ENCODE data around the gene DMRTB1. TPM values are rescaled to one million over a fixed set of nuclear protein-coding genes. Genes with fewer than 3 reads are reported as not detected.
"Not testable (repeated sequence)": the region's sequence is repeated elsewhere in the genome, so short reads cannot be mapped to it uniquely, and the experiment has no call there.

Gene DMRTB1
- total and polyA plus RNA-seq, 3 donors from 2014 or later, result 44.5 to 107 (median 51.8) TPM

DNA sequence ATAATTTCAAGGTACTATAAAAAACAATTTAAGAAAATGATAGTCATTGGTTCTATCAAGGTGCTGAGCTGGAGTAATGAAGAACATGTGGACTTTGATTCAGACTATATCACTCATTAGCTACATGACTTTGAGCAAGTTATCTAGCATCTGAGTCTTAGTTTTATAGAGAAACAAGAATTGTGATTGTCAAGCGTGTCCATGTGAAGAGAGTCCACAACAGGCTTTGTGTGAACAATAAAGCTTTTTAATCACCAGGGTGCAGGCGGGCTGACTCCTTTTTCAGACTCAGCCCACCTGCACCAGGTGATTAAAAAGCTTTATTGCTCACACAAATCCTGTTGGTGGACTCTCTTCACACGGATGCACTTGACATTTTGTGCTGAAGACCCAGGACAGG is 26.6 kb upstream of the DMRTB1 start:
- Histone ChIP-seq H3K9me3 (no peaks in the 10 kb centered on the region), H3K27me3 (no peaks in the 10 kb centered on the region), H3K4me1 (no peaks in the 10 kb centered on the region), H3K4me3 (no peak overlapping the region), H3K36me3 (ENCODE audit: low read depth, missing control alignments) (no peaks in the 10 kb centered on the region), H3K27ac (no peak overlapping the region)
- TF ChIP-seq, protein P1, sequence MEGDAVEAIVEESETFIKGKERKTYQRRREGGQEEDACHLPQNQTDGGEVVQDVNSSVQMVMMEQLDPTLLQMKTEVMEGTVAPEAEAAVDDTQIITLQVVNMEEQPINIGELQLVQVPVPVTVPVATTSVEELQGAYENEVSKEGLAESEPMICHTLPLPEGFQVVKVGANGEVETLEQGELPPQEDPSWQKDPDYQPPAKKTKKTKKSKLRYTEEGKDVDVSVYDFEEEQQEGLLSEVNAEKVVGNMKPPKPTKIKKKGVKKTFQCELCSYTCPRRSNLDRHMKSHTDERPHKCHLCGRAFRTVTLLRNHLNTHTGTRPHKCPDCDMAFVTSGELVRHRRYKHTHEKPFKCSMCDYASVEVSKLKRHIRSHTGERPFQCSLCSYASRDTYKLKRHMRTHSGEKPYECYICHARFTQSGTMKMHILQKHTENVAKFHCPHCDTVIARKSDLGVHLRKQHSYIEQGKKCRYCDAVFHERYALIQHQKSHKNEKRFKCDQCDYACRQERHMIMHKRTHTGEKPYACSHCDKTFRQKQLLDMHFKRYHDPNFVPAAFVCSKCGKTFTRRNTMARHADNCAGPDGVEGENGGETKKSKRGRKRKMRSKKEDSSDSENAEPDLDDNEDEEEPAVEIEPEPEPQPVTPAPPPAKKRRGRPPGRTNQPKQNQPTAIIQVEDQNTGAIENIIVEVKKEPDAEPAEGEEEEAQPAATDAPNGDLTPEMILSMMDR (IDR thresholded peaks at IDR 0.05), result no peak
- TF ChIP-seq POLR2A (IDR thresholded peaks at IDR 0.05), result no peak
- no peak for DNase-seq
- 74 to 90% methylated on average over 3 of the region's 3 CpGs for WGBS, 2 donors
- intact Hi-C loops (cut with DNase I; ENCODE audit: low total_unique reads), result no loop called here

DNA sequence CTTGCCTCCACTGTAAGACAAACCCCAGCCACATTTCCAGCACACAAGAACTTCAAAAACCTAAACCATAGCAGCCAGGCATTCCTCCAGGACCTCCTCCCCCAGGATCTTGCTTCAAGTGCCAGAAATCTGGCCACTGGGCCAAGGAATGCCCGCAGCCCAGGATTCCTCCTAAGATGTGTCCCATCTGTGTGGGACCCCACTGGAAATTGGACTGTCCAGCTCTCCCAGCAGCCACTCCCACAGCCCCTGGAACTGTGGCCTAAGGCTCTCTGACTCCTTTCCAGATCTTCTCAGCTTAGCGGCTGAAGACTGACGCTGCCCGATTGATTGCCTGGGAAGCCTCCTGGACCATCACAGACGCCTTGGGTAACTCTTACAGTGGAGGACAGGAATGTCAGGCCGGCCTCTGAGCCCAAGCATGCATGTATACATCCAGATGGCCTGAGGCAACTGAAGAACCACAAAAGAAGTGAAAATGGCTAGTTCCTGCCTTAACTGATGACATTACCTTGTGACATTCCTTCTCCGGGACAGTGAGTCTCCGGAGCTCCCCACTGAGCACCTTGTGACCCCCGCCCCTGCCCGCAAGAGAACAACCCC is 24.7 kb upstream of the DMRTB1 start:
- DNase-seq; H3K9me3 ChIP-seq; H3K4me3 ChIP-seq; H3K27me3 ChIP-seq; H3K27ac ChIP-seq; intact Hi-C loops (cut with DNase I; ENCODE audit: low total_unique reads); H3K36me3 ChIP-seq (ENCODE audit: low read depth, missing control alignments); H3K4me1 ChIP-seq: not testable (repeated sequence)
- 88% methylated on average over 10 of the region's 10 CpGs for WGBS, 2 donors

GRCh38 chr1:53435151-53435550 is 24.0 kb upstream of the DMRTB1 start:
- H3K4me3 ChIP-seq, result no peak overlapping the region
- intact Hi-C loops (cut with DNase I; ENCODE audit: low total_unique reads), result no loop called here
- no peaks in the 10 kb centered on the region for H3K4me1 ChIP-seq
- 93 to 96% methylated on average over 4 of the region's 4 CpGs for WGBS, 2 donors
- no peaks in the 10 kb centered on the region for H3K27me3 ChIP-seq
- no peak for DNase-seq
- H3K27ac ChIP-seq, result no peak overlapping the region
- no peak for TF ChIP-seq POLR2A (IDR thresholded peaks at IDR 0.05)
- TF ChIP-seq, protein P1 (IDR thresholded peaks at IDR 0.05), result no peak
- no peaks in the 10 kb centered on the region for H3K36me3 ChIP-seq (ENCODE audit: low read depth, missing control alignments)
- no peaks in the 10 kb centered on the region for H3K9me3 ChIP-seq

GRCh38 chr1:53438427-53439336 is 20.5 kb upstream of the DMRTB1 start:
- intact Hi-C loops (cut with DNase I; ENCODE audit: low total_unique reads), result no loop called here
- TF ChIP-seq, protein P1 (IDR thresholded peaks at IDR 0.05), result no peak
- no peak for TF ChIP-seq POLR2A (IDR thresholded peaks at IDR 0.05)
- DNase-seq, result no peak
- H3K36me3 ChIP-seq (ENCODE audit: low read depth, missing control alignments), result no peaks in the 10 kb centered on the region
- peak overlapping the region; percentile 31 to 59 for H3K4me3 ChIP-seq
- no peaks in the 10 kb centered on the region for H3K27me3 ChIP-seq
- H3K4me1 ChIP-seq, result no peaks in the 10 kb centered on the region
- 81 to 86% methylated on average over 21 to 78 of the region's 79 CpGs for WGBS, 2 donors
- no peaks in the 10 kb centered on the region for H3K9me3 ChIP-seq
- no peak overlapping the region for H3K27ac ChIP-seq

DNA sequence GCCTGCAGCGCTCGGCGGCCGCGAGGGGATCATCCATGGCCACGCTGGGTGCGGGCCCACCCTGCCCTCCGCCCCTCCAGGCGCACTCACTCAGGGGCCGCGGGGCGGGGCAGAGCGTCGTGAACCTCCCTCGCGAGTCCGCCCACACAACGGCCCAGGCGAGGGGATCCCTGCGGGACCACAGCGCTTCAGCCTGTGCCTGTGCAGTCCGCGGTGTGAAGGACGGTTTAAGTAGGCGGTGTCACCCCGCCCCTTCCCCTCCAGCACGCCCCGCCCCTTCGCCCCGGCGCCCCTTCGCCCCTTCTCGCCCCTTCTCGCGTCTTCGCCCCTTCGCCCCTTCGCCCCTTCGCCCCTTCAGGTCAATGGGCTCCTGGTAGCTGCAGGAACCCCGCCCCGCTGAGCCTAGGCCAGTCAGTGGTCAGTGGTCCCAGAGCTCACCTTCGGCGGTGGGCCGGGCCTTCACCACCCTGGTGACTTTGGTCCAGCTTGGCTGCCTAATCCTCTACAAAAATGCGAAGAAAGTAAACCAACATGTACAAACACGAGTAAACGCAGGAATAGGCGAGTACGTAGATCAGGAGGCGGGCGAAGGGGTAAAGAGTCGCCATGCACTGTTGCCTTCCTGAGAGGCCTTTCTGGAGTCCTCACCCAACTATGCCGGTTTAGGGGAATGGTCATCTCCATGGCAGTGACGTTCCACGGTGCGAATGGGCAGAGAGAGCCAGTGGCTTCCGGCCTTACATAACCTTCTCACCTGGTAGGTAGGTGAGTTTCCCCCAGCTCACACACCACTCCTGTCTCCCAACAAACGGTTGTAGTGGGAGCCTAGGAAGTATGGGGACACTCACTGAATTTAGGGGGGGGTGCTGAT is 19.6 kb upstream of the DMRTB1 start:
- Histone ChIP-seq H3K27me3 (no peaks in the 10 kb centered on the region), H3K36me3 (ENCODE audit: low read depth, missing control alignments) (no peaks in the 10 kb centered on the region), H3K27ac (no peak overlapping the region), H3K4me1 (no peaks in the 10 kb centered on the region), H3K9me3 (no peaks in the 10 kb centered on the region), H3K4me3 (peak overlapping the region; percentile 31 to 59)
- TF ChIP-seq POLR2A (IDR thresholded peaks at IDR 0.05), result no peak
- TF ChIP-seq, protein P1 (IDR thresholded peaks at IDR 0.05), result no peak
- peak; percentile 33 for DNase-seq
- intact Hi-C loops (cut with DNase I; ENCODE audit: low total_unique reads), result no loop called here
- 73 to 84% methylated on average over 28 to 58 of the region's 58 CpGs for WGBS, 2 donors

Measured in testis (tissue), 3 donors.